Hematopoietic multipotent progenitor cell treated with erythropoietin and hydrocortisone succinate and interleukin-3 and kit ligand, for 15 days (in vitro differentiated cells): ENCODE measurements around the gene ZNF142.

Experiments
- DNase-seq: peaks from one replicate; pipeline ENCODE4 v3.0.0-alpha.2; 2015; ENCODE audit warnings: low spot score

ZNF142 gene, protein sequence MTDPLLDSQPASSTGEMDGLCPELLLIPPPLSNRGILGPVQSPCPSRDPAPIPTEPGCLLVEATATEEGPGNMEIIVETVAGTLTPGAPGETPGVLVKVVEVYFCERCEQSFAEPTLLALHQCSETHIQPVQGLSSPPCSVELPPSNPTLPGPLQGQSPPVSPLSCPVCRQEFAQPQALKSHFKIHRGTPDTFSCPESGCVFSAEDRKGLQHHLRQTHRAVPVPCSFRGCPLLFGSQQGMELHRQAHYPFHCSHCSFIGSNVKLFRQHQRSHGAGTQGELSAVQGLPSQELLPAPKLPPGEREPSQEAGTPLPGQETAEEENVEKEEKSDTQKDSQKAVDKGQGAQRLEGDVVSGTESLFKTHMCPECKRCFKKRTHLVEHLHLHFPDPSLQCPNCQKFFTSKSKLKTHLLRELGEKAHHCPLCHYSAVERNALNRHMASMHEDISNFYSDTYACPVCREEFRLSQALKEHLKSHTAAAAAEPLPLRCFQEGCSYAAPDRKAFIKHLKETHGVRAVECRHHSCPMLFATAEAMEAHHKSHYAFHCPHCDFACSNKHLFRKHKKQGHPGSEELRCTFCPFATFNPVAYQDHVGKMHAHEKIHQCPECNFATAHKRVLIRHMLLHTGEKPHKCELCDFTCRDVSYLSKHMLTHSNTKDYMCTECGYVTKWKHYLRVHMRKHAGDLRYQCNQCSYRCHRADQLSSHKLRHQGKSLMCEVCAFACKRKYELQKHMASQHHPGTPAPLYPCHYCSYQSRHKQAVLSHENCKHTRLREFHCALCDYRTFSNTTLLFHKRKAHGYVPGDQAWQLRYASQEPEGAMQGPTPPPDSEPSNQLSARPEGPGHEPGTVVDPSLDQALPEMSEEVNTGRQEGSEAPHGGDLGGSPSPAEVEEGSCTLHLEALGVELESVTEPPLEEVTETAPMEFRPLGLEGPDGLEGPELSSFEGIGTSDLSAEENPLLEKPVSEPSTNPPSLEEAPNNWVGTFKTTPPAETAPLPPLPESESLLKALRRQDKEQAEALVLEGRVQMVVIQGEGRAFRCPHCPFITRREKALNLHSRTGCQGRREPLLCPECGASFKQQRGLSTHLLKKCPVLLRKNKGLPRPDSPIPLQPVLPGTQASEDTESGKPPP (N-terminal part only)

DNA sequence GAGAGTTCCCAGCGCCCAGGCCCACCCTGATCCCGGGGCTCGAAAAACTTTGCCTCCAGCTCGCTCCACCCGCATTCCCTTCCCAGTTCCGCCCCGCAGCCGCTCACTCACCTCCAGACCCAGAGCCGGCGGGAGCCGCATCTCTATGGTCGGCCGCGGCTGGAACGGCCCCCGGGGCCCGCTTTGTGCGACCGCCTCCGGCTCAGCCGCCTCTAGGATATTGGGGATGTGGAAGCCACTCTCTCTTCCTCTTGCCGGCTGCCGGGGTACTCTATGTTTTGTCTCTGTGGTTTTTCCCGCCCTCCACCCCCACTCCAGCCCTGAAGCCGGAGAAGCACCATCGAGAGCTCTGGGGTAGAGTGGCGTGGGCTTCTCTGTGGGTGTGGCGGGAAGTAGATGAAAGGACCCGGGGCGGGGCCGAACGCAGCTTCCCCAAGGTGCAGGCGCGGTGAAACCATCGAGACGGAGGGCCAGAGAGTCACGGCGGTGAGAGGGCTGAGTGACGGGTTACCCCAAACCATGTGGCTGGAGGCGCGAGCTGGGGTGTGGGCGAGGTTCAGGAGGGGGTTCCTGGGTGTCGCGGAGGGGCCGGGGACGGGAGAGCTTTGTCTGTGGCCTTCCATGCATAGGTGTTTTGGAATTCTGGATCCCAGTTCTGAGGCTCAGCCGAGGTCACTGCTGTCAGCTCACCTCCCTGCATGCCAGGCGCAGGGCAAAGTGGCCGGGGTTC is at the start of gene ZNF142, which contains the start of gene BCS1L:
TSS of gene ZNF142 (minus strand) at position 366 of the 730 bp plus-strand sequence. CDS start 3,194 bp downstream, outside the sequence.
TSS of gene BCS1L (plus strand) at position 426 of the 730 bp plus-strand sequence. CDS start 1,305 bp downstream, outside the sequence.
- peak; percentile 75 for DNase-seq

DNA sequence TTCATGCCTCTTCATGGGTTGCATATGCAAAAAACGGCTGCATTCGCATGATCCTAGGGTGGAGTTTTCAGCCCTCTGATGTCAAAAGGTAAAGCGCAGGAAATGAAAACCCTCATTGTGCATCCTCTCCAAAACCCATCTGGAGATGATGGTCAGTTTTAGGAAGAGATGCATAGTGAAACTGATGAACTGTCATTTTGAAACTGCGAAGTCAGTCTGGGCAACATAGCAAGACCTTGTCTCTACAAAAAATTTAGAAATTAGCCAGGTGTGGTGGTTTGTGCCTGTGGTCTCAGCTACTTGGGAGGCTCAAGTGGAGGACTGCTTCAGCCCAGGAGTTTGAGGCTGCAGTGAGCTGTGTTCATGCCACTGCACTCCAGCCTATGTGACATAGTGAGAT is 48.7 kb upstream of the ZNF142 start:
- DNase-seq: no peak

DNA sequence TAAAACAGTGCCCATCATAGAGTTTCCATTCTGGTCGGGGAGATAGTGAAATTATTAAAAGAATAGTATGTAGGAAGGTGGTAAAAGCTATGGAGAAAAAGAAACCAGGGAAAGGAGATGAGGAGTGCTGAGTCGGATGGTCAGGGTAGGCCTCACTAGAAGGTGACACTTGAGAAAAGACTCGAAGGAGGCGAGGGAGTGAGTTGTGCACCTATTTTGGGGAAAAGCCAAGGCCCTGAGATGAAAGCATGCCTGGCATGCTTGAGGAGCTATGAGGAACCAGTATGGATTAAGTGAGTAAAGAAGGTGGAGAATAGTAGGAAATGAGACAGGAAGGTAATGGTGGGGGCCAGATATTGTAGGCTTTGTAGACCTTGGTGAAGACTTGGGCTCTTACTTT is 43.9 kb upstream of the ZNF142 start:
- no peak for DNase-seq

DNA sequence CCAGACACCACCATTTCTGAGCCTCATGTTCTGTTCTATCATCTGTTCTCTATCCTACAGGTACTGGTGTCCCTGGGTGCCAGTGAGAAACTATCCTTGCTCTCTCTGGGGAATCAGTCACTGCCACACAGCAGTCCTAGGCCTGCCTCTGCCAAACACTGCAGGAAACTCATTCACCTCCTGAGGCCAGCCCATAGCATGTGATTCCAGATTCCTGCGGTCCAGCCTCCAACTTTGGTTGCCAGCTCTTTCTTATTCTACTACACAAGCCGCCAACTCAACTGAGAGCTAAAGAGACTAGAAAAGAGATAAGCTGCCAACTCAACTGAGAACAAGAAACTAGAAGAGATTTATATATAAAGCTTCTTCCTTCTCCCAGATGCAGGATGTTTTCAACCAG is 42.4 kb upstream of the ZNF142 start:
- DNase-seq: no peak

DNA sequence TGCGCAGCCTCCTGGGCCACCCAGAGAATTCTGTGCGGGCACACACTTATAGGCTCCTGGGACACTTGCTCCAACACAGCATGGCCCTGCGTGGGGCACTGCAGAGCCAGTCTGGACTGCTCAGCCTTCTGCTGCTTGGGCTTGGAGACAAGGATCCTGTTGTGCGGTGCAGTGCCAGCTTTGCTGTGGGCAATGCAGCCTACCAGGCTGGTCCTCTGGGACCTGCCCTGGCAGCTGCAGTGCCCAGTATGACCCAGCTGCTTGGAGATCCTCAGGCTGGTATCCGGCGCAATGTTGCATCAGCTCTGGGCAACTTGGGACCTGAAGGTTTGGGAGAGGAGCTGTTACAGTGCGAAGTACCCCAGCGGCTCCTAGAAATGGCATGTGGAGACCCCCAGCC is 39.5 kb upstream of the ZNF142 start:
- no peak for DNase-seq

DNA sequence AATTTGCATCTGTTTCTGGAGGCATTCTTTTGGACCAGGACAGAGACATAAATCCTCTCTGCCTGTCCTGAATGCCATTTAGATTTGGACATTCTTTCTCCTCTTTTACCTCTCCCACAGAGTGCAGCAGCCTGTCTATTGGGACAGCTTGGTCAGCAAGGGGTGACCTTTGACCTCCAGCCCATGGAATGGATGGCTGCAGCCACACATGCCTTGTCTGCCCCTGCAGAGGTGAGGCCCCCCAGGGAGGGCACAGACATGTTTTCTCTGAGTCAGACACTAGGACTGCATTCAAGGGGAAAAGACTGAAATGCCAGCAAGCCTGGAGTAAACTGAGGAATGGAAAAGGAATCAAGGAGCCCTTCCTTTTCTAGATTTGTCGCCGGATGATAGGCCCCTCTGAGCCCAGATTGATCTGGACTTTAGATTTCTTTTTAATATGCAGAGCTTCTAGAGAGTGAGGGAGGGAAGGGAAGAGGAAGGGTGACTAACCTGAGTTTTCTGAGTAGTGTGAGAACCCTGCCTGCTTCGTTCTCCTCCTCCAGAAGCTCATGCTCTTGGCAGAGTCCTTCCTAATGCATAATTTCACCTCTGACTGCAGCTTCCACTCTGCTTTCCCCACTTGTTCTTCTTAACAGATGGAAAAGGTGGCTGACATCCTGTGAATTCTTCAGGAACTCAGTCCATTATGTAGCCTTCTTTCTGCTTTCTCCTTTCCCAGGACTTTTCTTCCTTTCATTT is 35.2 kb upstream of the ZNF142 start:
- DNase-seq: no peak

DNA sequence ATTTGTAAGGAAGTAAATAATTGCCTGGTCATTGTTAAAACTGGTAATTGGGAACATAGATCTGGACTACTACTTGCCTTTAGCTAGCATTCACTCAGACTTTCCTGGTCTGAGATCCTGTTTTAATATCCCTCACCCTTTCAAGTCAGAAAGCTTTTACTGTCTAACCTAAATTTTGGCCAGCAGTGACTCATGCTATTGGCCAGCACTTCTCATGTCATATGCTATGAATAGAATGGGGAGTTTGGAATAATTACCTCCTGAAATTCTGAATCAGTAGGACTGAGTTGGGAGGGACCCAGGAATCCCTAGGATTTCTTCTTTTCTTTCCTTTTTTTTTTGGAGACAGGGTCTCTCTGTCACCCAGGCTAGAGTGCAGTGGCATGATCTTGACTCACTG is 31.8 kb upstream of the ZNF142 start:
- no peak for DNase-seq

DNA sequence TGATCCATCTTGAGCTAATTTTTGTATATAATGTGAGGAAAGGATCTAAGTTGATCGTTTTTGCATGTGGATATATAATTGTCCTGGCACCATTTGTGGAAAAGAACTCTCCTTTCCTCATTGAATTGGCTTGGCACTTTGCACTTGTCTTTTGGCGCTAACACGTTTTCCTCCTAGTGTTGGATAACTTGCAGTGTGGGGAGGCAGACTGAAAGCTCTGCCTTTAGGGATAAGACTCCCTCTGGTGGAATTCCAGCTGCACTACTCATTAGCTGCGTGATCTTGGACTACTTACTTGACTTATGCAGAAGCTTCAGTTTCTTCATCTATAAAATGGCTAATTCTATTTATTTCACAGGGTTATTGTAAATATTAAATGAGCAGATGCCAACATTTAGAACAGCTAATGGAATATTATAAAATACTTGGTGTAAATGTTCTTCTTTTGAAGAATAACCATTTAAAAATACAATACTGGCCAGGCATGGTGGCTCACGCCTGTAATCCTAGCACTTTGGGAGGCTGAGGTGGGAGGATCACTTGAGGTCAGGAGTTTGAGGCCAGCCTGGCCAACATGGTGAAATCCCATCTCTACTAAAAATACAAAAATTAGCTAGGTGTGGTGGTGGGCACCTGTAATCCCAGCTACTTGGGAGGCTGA is 28.1 kb upstream of the ZNF142 start:
- peak; percentile 65 for DNase-seq

DNA sequence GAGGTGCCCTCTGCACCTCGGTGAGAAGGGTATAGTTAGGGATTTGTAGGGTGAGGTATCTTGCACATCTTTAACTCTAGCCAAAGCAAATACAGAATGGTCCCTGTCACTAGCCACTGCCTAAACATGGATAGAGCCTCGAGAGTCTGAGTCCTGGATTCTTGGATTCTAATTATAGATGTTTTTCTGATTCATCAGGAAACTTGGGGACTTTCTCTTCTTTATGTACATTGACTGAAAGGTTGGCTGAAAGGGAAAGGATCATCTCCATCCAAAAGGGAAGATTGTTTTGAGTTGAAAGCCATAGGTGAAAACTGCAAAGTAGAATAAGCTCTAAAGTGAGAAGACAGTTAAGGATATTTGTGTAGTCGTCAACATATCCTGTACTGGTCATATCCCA is 20.6 kb upstream of the ZNF142 start:
- DNase-seq: no peak

DNA sequence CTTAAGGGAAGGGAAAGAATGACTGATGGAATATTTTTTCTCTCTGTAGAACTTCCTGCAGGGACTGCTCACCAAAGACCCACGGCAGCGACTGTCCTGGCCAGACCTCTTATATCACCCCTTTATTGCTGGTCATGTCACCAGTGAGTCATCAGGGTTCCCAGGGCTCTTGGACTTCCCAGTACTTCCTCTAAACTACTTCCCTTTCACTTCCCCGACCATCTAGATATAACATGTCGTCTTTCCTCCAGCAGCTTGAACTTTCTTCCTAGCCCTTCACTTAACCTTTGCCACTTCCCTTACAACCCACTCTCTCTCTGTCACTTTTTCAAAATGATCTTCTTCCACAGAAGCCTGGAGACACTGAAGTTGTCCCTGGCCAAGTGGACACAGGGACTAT is 19.7 kb upstream of the ZNF142 start:
- DNase-seq: no peak

DNA sequence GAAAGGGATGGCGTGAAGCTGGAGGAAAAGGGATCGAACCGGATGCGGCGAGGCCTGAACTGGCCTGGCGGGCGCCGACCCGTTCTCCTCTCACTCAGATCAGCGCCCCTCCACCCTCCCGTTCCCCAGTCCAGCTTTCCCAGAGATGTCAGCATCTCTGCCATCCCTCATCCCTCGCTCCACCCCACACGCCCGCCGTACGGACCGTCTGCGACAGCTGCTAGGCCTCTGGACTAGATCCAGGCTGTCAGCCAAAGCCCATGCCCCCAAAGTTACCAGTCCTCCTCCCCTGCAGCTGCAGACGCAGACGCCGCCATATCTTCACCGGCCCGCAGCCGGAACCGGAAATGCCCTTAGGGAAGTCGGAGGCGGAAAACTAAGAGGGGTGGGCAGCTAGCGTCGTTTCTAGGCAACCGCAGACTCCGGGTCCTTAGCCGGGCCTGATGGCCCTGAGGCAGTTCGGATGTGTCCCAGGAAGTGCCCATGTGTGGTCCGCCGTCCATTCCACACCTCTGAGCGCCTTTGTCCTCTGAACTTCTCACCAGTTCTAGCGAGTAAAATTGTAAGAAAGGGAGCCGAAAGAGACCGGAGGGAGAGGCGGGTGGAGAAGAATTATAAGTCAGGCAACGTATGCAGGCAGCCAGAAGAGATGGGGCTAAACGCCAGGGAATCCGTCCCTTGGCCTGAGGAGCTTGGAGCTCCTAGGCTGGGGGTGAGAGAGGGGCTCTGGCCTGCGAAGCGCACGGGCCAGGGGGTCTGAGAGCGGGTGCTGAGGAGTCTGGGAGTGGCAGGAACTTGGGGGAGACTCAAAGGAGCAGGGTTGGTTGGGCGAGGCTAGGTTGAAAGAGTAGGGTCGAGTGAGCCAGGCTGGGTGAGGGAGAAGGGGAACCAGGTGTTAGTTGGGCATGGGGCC is 12.5 kb upstream of the ZNF142 start, which contains the start of the genes RNF25 and STK36:
TSS of gene RNF25 (minus strand) at position 349 of the 913 bp plus-strand sequence. CDS start at position 317, 32 bp downstream.
TSS of gene STK36 (plus strand) at position 433 of the 913 bp plus-strand sequence. CDS start 744 bp downstream, outside the sequence.
- DNase-seq: peak; percentile 76

DNA sequence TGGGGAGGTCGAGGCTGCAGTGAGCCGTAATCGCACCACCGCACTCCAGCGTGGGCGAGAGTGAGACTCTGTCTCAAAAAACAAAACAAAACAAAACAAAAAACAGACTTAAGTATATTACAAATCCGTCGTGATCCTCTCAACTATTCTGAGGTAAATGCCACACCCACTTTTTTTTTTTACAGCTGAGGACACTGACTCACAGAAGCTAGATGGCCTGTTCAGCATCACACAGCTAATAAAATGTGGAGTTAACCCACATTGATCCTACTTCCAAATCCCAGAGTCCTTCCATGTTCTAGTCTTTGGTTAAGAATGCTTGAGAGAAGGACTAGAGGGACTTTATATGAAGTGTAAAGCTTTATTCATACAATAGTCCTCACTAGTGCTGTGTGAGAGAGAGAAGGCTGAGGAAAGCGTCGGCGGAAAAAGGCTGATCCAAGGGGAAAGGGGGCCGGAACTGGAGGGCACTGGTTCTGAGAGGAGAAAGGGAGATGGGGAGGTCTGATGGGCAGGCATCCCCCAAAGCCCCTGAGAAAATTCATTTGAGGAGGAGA is 11.8 kb upstream of the ZNF142 start:
- DNase-seq: peak; percentile 32

DNA sequence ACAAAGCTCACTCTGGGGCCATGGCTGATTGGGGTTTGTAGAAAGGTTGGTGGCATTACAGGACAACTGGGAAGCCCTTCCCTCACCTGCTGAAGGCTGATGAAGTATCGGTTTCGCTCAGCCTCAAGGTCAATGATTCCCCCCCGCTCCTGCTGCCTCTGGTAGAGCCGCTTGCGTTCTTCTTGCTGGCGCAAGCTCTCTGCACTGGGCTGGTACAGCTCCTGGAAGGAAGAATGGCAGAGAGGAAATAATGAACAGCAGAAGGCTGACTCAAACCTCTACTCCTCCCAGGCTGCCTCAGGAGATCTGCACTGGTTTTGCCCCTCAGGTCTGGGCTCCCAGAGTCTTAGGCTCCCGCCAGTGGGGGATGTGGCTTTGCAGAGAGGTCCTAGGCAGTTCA is 5.2 kb upstream of the ZNF142 start:
- DNase-seq: no peak

DNA sequence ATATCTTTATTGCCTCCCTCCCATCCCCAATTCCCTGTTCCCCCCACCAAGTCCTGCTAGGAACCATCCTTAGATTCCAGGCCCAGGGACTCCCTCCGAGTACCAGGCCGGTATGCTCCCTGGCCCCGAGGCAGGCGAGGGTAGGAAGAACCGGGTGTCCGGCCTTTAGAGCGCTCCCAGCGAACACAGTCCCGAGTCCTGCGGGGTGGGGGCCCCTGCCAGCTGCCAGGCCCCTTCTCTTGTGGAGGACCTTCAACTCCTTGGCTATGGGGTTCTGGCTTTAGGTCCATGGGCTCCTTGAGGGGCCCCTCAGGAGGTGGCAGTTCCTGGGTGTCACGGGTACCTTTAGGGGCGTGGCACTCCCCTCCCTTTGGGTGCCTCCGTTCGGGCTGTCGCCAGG is 4.5 kb upstream of the ZNF142 start:
- DNase-seq: no peak

DNA sequence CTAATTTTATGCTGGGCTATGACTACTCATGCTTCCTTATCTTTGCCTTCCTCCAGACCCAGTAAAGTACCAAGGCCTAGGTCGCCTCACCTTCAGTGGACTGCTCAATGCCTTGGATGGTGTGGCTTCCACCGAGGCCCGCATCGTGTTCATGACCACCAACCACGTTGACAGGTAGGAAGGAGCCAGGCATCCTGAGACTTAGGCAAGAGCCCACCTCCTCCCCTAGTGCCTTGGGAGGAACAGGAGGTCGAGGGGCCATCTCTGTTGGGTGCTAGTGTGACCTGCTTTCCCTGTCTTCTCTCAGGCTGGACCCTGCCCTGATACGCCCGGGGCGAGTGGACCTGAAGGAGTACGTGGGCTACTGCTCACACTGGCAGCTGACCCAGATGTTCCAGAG is 3.4 kb upstream of the ZNF142 start:
- DNase-seq: no peak

DNA sequence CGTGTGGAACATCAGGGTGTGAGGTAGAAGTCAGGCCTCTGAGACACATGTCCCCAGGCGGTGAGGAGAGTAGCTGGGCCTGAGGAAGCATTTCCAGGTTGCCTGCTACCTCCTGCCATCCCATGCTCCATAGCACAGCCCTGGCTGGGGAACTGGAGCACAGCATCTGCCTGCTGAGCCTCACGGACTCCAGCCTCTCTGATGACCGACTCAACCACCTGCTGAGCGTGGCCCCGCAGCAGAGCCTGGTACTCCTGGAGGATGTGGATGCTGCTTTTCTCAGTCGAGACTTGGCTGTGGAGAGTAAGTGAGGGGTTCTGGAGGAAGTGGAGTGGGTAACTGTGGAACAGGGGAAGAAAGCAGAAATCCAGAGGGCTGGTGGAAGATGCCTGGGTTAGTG is 3.0 kb upstream of the ZNF142 start:
- DNase-seq: no peak

DNA sequence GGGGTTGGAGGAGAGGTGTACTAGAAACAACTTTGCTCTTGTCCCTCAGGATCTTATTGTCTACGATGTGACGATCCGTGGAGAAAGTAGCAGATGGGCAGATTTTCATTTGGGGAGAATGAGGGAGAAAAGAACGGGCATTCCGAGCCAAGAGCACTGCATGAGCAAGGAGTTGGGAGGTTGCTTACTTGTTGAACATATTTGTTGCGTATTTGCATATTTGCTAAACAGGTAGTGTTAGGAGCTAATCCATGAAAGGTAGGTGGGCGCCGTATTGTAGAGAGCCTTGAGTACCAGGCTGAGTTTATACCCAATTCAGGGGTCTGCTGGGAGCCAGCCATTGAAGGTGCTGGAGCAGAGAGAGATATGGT is 550 bp upstream of the ZNF142 start:
- DNase-seq: no peak

DNA sequence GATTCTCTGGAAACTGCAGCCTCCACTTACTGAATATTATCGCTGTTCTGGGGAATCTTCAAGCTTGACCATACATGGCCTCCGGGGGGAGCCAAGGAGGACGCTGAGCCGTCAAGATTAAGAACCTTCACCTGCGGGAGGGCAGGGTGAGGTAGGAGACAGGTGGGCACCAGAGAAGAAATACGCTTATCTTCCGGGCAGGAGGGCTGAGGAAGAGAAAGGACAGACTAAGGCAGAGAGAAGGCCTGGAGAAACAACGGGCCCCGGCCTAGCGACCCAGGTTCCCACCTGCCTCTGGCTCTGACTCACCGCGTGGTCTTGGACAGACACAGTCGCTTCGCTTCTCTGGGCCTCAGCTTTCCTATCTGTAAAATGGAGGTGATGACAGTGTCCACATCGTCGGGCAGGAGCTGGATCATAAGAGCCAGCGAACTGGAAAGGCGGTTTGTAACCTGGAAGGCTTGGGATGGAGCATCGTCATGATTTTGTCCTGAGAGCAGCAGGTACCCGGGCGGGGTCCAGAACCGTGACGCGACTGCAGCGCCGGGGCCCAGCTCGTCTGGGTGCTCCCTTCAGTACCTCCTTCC is 659 bp downstream of the ZNF142 start:
- DNase-seq: peak; percentile 54
